Ishikawa (cell line): ENCODE results near the gene TNFSF4.

Experiments
- CEBPB ChIP-seq: IDR thresholded peaks from 2 replicates; pipeline ENCODE4 v1.6.1; 2012
- CREB1 ChIP-seq: IDR thresholded peaks from 2 replicates; pipeline ENCODE4 v1.6.1; 2012; ENCODE audit warnings: low read depth
- EGR1 ChIP-seq: IDR thresholded peaks from 2 replicates; pipeline ENCODE4 v1.6.1; 2012
- EP300 ChIP-seq: IDR thresholded peaks from 2 replicates; pipeline ENCODE4 v1.6.1; 2012; ENCODE audit warnings: borderline replicate concordance
- FOXM1 ChIP-seq: IDR thresholded peaks from 2 replicates; pipeline ENCODE4 v1.6.1; 2012; ENCODE audit warnings: low read depth, borderline replicate concordance
- NFIC ChIP-seq: IDR thresholded peaks from 2 replicates; pipeline ENCODE4 v1.6.1; 2012
- RAD21 ChIP-seq: IDR thresholded peaks from 2 replicates; pipeline ENCODE4 v1.6.1; 2012; ENCODE audit warnings: low read depth
- TAF1 ChIP-seq: IDR thresholded peaks from 2 replicates; pipeline ENCODE4 v1.6.1; 2012; ENCODE audit warnings: low read depth, mild to moderate bottlenecking
- TCF12 ChIP-seq: IDR thresholded peaks from 2 replicates; pipeline ENCODE4 v1.6.1; 2012; ENCODE audit warnings: low read depth
- TEAD4 ChIP-seq: IDR thresholded peaks from 2 replicates; pipeline ENCODE4 v1.6.1; 2012
- YY1 ChIP-seq: IDR thresholded peaks from 2 replicates; pipeline ENCODE4 v1.6.1; 2012; ENCODE audit warnings: low read depth
- ZBTB7A ChIP-seq: IDR thresholded peaks from 2 replicates; pipeline ENCODE4 v1.6.1; 2012; ENCODE audit warnings: low read depth
- TF ChIP-seq, protein P1 (sequence below): IDR thresholded peaks from 2 replicates; pipeline ENCODE4 v1.6.1; 2012
- TF ChIP-seq, protein P2 (sequence below): IDR thresholded peaks from 2 replicates; pipeline ENCODE4 v1.6.1; 2012
- TF ChIP-seq, protein P3 (sequence below): IDR thresholded peaks from 2 replicates; pipeline ENCODE4 v1.6.1; 2012; ENCODE audit warnings: low read depth, mild to moderate bottlenecking

The TNFSF4 gene, protein sequence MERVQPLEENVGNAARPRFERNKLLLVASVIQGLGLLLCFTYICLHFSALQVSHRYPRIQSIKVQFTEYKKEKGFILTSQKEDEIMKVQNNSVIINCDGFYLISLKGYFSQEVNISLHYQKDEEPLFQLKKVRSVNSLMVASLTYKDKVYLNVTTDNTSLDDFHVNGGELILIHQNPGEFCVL

DNA sequence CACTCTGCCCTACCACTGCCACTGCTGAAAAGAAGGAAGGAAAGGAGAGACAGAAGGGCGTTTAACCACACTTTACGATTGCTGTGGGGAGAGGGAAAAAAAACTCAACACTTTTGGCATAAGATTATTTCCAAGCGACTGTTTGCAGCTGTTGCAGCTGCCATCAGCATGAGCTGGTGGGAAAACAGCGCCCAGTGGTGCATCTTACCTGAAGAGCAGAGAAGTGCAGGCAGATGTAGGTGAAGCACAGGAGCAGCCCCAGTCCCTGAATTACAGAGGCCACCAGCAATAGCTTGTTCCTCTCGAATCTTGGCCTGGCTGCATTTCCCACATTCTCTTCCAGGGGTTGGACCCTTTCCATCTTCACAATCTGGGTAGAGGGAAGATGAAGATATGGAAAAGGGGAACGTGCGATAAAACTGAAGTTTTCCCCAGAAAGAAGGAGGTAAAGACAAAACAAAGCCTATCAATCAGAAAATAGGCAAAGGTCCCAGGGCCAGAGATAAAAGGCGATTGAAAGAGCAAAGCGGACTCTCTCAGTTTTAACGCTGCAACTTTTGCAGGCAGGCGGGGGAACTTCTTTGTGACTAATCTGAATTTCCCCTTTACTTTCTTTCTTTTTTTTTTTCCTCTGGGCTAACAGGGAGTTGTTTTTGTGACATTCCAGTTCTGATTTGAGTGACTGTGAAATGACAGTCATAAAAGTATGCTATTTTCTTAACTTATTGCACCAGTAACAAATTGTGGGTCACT, at the start of gene TNFSF4:
TSS of gene TNFSF4 (minus strand) at position 516 of the 753 bp plus-strand sequence. CDS start at position 361, 155 bp downstream.
- TF ChIP-seq, protein P1, sequence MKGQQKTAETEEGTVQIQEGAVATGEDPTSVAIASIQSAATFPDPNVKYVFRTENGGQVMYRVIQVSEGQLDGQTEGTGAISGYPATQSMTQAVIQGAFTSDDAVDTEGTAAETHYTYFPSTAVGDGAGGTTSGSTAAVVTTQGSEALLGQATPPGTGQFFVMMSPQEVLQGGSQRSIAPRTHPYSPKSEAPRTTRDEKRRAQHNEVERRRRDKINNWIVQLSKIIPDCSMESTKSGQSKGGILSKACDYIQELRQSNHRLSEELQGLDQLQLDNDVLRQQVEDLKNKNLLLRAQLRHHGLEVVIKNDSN, result no peak
- TF ChIP-seq CREB1, result no peak

DNA sequence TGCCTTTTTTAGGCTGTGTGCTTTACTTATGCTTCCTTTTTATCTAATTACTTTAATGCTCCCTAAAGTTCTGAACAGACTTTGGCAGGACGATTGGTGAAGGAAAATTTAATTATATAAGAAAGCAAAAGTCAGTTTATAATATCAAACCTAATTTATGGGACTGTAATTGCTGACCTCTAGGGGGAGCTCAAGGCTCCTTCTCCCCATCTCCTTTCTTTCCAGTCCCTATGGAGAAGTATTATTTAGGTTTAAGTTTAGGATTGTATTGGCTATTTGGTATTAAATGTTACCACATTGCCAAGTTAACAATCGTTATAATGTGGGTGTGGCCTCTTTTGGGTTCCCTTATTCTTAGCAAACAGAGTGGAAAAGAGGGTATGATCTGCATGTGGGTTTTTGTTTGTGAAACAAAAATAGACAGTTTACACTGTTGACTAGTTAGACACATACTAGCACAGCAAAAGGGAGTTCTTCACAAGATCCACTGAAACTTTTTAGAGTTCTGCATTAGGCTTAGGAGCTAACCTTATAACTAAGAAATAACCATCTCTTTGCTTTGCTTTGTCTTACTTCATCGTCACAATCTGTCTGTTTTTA, 48.2 kb upstream of the TNFSF4 start:
- peak; percentile 57 for TF ChIP-seq RAD21
- no peak for TF ChIP-seq CEBPB
- no peak for TF ChIP-seq EP300

DNA sequence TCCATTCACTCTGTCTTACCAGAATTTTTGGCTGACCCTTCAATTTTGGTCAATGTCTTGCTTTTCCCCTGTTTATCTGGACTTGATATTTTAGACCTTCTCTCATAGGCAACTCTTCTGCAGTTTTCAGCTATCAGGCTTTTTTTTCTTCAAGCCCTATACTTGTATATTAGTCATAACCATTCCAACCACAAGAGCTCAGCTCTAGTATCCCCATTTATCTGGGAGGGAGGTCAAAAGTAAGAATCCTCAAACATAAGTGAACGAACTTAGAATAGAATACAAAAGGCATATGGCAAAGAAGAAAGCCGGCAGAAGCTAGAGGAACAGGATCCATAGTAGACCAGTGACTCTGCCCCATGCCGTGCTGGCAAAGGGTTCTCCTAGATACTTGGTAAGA, 45.9 kb upstream of the TNFSF4 start:
- TF ChIP-seq EP300, result no peak
- TF ChIP-seq TCF12, result no peak
- TF ChIP-seq, protein P1, result no peak
- no peak for TF ChIP-seq ZBTB7A
- TF ChIP-seq, protein P2, sequence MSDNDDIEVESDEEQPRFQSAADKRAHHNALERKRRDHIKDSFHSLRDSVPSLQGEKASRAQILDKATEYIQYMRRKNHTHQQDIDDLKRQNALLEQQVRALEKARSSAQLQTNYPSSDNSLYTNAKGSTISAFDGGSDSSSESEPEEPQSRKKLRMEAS, result no peak
- TF ChIP-seq EGR1, result no peak
- TF ChIP-seq, protein P3, sequence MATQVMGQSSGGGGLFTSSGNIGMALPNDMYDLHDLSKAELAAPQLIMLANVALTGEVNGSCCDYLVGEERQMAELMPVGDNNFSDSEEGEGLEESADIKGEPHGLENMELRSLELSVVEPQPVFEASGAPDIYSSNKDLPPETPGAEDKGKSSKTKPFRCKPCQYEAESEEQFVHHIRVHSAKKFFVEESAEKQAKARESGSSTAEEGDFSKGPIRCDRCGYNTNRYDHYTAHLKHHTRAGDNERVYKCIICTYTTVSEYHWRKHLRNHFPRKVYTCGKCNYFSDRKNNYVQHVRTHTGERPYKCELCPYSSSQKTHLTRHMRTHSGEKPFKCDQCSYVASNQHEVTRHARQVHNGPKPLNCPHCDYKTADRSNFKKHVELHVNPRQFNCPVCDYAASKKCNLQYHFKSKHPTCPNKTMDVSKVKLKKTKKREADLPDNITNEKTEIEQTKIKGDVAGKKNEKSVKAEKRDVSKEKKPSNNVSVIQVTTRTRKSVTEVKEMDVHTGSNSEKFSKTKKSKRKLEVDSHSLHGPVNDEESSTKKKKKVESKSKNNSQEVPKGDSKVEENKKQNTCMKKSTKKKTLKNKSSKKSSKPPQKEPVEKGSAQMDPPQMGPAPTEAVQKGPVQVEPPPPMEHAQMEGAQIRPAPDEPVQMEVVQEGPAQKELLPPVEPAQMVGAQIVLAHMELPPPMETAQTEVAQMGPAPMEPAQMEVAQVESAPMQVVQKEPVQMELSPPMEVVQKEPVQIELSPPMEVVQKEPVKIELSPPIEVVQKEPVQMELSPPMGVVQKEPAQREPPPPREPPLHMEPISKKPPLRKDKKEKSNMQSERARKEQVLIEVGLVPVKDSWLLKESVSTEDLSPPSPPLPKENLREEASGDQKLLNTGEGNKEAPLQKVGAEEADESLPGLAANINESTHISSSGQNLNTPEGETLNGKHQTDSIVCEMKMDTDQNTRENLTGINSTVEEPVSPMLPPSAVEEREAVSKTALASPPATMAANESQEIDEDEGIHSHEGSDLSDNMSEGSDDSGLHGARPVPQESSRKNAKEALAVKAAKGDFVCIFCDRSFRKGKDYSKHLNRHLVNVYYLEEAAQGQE, result no peak
- TF ChIP-seq TAF1, result no peak
- TF ChIP-seq RAD21, result no peak
- TF ChIP-seq NFIC, result no peak

DNA sequence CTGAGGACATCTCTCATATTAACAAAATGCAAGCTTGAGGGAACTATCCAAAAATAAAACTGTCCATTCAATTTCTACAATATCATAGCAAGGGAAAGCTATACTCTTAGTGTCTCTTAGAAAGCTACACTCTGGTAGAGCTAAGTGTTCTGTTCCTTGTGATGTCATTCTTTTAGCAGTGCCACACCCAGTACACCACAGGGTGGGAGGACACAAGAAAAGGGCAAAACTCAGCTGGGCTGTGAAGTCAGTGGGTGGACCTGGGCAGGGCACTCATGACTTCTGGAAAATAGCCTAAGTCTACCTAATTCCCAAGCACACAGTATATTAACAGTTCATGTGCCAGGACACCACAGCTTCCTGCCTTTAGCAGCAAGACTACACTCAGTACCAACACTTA, 42.2 kb upstream of the TNFSF4 start:
- TF ChIP-seq, protein P3, result no peak
- TF ChIP-seq CREB1 (no peak), TAF1 (no peak), CEBPB (no peak), TCF12 (no peak), FOXM1 (no peak), YY1 (no peak), ZBTB7A (no peak), TEAD4 (no peak), RAD21 (no peak), EP300 (no peak), EGR1 (no peak), NFIC (no peak)
- TF ChIP-seq, protein P2, result no peak
- TF ChIP-seq, protein P1, result no peak

DNA sequence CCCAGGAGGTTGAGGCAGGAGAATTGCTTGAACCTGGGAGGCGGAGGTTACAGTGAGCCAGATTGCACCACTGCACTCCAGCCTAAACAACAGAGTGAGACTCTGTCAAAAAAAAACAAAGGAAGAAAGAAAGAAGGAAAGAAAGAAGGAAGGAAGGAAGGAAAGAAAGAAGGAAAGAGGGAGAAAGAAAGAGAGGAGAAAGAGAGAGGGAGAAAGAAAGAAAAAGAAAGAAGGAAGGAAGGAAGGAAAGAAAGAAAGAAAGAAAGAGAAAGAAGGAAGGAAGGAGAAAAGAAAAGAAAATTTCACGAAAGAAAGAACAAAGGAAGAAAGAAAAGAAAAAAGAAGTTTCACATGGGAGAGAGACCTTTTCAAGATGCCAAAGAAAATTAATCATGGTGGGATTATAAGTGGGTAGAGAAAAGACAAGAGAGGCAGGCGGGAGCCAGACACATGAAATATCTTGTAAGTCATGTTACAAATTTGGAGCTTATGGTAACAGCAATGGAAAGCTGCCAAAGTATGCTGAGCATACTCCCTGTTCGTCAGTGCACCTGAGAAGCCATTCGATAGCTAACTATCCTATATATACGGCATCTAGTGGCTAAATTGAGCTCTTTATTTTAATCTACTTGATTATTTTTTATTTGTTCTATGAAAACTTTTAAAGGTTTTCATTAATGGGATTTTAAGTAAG, 41.3 kb upstream of the TNFSF4 start:
- TF ChIP-seq RAD21, result no peak
- TF ChIP-seq, protein P1, result no peak
- no peak for TF ChIP-seq EP300
- TF ChIP-seq, protein P2, result no peak
- TF ChIP-seq CREB1, result no peak
- TF ChIP-seq, protein P3, result no peak
- no peak for TF ChIP-seq YY1
- no peak for TF ChIP-seq FOXM1
- TF ChIP-seq TEAD4, result no peak
- TF ChIP-seq TAF1, result no peak
- TF ChIP-seq EGR1, result no peak
- TF ChIP-seq NFIC, result no peak
